HUES64 (cell line): ENCODE measurements around the gene GMDS.
A peak's percentile ranks its signal among the peaks of the same experiment; 100 is the strongest.

Source experiments
- H3K27ac ChIP-seq: 2 replicates; pipeline ENCODE4 v1.7.0; 2013; ENCODE audit warnings: low read depth, low read length, inconsistent platforms
- H3K27me3 ChIP-seq: 2 replicates; pipeline ENCODE4 v1.6.1; 2013; ENCODE audit warnings: mild to moderate bottlenecking, low read length; ENCODE audit not compliant: insufficient read depth
- H3K36me3 ChIP-seq: 2 replicates; pipeline ENCODE4 v1.6.1; 2013; ENCODE audit warnings: mild to moderate bottlenecking, low read length; ENCODE audit not compliant: insufficient read depth
- H3K4me1 ChIP-seq: 2 replicates; pipeline ENCODE4 v1.6.1; 2013; ENCODE audit warnings: mild to moderate bottlenecking, low read length, moderate library complexity; ENCODE audit not compliant: insufficient read depth
- H3K4me3 ChIP-seq: 2 replicates; pipeline ENCODE4 v1.5.1; 2013; ENCODE audit warnings: mild to moderate bottlenecking, low read length, moderate library complexity
- H3K9ac ChIP-seq: 2 replicates; pipeline ENCODE4 v1.6.1; 2013; ENCODE audit warnings: mild to moderate bottlenecking, low read depth, low read length
- H3K9me3 ChIP-seq: 2 replicates; pipeline ENCODE4 v1.6.1; 2013; ENCODE audit warnings: low read depth, low read length; ENCODE audit not compliant: insufficient read depth
- WGBS: fragments of 150-250, 120-280 bp; methylation state at CpG from one replicate; pipeline ENCODE4 v1.1.7; 2013; ENCODE audit warnings: missing lambda C conversion rate; 5-methylcytosine and 5-hydroxymethylcytosine counted together

GMDS gene

DNA sequence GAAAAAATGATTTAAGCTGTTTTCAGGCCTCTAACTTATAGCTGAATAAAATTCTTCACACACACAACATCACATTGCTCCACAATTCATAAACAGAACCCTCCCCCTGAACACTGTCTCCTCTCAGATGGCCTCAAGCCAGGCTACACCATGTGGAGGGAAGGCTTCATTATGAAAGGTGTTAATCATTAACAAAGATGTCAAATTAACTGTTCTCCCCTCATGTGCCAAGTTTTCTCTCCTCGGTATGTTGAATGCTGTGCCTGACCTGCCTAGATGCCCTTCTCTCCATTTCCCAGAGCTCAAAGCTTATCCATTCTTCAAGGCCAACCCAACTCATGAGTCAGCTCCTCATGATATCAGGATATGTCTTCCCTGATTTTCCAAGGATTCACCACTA is 210.4 kb downstream of the GMDS start:
- H3K4me1 ChIP-seq = peaks cover 10% of the 10 kb centered on the region
- H3K4me3 ChIP-seq = no peak overlapping the region
- no peaks in the 10 kb centered on the region for H3K27me3 ChIP-seq
- no peaks in the 10 kb centered on the region for H3K9me3 ChIP-seq
- H3K27ac ChIP-seq = no peak overlapping the region
- no peak overlapping the region for H3K9ac ChIP-seq
- 87% methylated on average over 1 of the region's 1 CpG for WGBS
- H3K36me3 ChIP-seq = no peaks in the 10 kb centered on the region

GRCh38 chr6:2034256-2034655 is 211.1 kb downstream of the GMDS start:
- Histone ChIP-seq H3K27me3 (no peaks in the 10 kb centered on the region), H3K4me1 (peaks cover 10% of the 10 kb centered on the region), H3K9ac (no peak overlapping the region), H3K4me3 (no peak overlapping the region), H3K9me3 (no peaks in the 10 kb centered on the region), H3K36me3 (no peaks in the 10 kb centered on the region), H3K27ac (no peak overlapping the region)
- 95% methylated on average over 6 of the region's 6 CpGs for WGBS

DNA sequence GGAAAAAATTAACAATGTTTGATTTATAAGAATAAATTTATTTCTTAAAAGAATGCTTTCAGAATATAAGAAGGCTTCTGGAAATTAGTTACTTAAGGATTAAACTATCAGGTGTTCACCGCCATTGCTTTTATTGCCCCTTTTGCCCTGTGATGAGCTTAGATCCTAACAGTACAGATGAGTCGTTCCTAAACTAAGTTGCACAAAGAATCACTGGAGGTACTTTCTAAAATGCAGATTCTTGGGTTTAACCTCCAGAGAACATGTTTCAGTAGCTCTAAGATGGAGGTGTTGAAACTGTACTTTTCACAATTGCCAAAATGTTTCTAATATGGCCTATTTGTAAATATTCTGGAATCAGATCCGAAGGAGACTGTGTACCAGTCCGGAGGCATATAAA is 211.9 kb downstream of the GMDS start:
- Histone ChIP-seq H3K9ac (no peak overlapping the region), H3K36me3 (no peaks in the 10 kb centered on the region), H3K27me3 (no peaks in the 10 kb centered on the region), H3K4me3 (no peak overlapping the region), H3K4me1 (peaks cover 10% of the 10 kb centered on the region), H3K27ac (no peak overlapping the region), H3K9me3 (no peaks in the 10 kb centered on the region)
- WGBS = 92% methylated on average over 3 of the region's 4 CpGs

- no peaks in the 10 kb centered on the region for H3K9me3 ChIP-seq
These were observed 214.6 kb downstream of the GMDS start for GRCh38 chr6:2030682-2031244.

GRCh38 chr6:2029952-2030351 is 215.5 kb downstream of the GMDS start:
- Histone ChIP-seq H3K4me1 (peaks cover 10% of the 10 kb centered on the region), H3K9ac (no peak overlapping the region), H3K9me3 (no peaks in the 10 kb centered on the region), H3K4me3 (no peak overlapping the region), H3K36me3 (no peaks in the 10 kb centered on the region), H3K27ac (no peak overlapping the region), H3K27me3 (no peaks in the 10 kb centered on the region)
- WGBS = 95% methylated on average over 2 of the region's 3 CpGs

More at GRCh38 chr6:2030682-2031244, 214.6 kb downstream of the GMDS start:
- H3K4me1 ChIP-seq = peaks cover 10% of the 10 kb centered on the region
- WGBS = 75% methylated on average over 7 of the region's 7 CpGs
- H3K9ac ChIP-seq = 0 out of 2 replicates have a peak overlapping the region, but pooled peaks have one; percentile 17
- H3K36me3 ChIP-seq = no peaks in the 10 kb centered on the region
- H3K4me3 ChIP-seq = no peak overlapping the region
- no peak overlapping the region; the same call in 1 of the 2 replicates for H3K27ac ChIP-seq
- H3K27me3 ChIP-seq = no peaks in the 10 kb centered on the region

GRCh38 chr6:2029130-2029794 is 216.1 kb downstream of the GMDS start:
- Histone ChIP-seq H3K4me3 (no peak overlapping the region), H3K27me3 (no peaks in the 10 kb centered on the region), H3K4me1 (peaks cover 10% of the 10 kb centered on the region), H3K9ac (no peak overlapping the region), H3K36me3 (no peaks in the 10 kb centered on the region), H3K9me3 (no peaks in the 10 kb centered on the region), H3K27ac (no peak overlapping the region)
- 94% methylated on average over 1 of the region's 1 CpG for WGBS

DNA sequence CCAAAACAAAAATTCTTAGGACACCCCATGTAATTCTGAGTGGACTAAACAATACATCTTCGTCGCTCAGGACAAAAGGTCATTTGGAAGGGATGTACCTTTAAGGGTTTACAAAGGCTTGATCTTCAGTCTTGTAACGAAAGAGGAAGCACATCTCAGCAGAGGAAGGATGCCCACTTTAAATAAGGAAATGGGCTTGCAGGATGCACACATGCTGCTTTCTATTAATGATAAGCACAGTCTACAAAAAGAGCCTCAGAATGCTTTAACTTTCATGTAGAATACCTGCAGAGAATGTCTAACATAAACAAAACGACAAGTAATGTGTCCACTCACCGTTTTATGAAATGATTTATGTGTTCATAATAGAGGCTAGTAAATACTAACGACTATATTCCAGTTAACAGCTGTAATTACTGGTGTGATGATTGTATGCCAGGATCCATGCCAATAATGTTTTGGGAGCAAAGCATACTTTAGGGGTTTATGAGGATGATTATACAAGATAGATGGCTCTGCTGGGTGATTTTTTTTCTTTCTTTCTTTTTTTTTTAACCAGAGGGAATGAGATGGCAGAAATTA is 216.9 kb downstream of the GMDS start:
- no peaks in the 10 kb centered on the region for H3K27me3 ChIP-seq

DNA sequence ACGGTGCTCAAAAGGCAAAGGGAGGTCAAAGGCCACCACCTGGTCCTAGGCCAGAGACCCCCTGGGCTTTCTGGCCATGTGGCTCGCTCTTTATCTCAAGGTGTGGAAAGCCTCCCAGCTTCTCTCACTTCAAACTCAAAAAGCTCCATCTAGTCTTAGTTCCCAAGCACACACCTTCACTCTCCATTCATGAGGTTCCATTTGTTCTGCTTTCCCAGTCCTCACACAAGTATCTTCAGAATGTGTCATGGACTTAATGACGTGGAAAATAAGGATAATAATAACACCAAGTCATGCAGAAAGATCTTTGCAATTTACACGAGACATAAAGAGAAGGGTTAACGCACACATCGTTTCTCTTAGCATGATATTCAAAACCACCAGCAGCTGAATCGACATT is 219.3 kb downstream of the GMDS start:
- no peaks in the 10 kb centered on the region for H3K9me3 ChIP-seq
- no peak overlapping the region for H3K27ac ChIP-seq
- peaks cover 16% of the 10 kb centered on the region for H3K4me1 ChIP-seq
- 88% methylated on average over 7 of the region's 7 CpGs for WGBS
- H3K36me3 ChIP-seq = no peaks in the 10 kb centered on the region
- no peak overlapping the region for H3K9ac ChIP-seq
- H3K27me3 ChIP-seq = no peaks in the 10 kb centered on the region
- H3K4me3 ChIP-seq = no peak overlapping the region

More for the DNA sequence above, 216.9 kb downstream of the GMDS start:
- peaks cover 10% of the 10 kb centered on the region for H3K4me1 ChIP-seq
- 94% methylated on average over 6 of the region's 6 CpGs for WGBS
- H3K9ac ChIP-seq = no peak overlapping the region
- no peak overlapping the region for H3K4me3 ChIP-seq
- no peaks in the 10 kb centered on the region for H3K36me3 ChIP-seq
- no peak overlapping the region for H3K27ac ChIP-seq
- no peaks in the 10 kb centered on the region for H3K9me3 ChIP-seq

- 91% methylated on average over 4 of the region's 4 CpGs for WGBS
These were observed 223.7 kb downstream of the GMDS start for GRCh38 chr6:2021713-2022125.

DNA sequence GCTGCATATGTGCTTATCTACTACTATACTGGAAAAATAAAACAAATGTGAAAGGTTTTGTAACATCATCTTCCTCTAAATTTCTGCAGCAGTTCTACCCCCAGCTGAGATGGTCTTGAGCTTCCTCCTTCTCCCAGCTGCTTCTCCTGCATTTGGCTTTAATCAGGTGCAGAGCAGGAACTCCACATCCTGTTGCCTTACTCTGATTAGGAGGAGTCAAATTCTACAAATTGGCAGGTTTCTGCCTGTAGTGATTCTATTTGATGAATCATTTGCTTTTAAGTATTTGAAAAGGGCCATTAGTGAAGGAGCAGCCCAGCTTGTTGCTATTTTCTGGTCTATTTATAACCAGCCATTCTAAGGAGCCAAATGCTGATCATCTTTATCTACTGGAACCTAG is 224.5 kb downstream of the GMDS start:
- H3K4me1 ChIP-seq = peaks cover 18% of the 10 kb centered on the region
- no peaks in the 10 kb centered on the region for H3K36me3 ChIP-seq
- H3K27me3 ChIP-seq = no peaks in the 10 kb centered on the region
- H3K27ac ChIP-seq = no peak overlapping the region
- no peak overlapping the region for H3K9ac ChIP-seq
- H3K9me3 ChIP-seq = no peaks in the 10 kb centered on the region
- no peak overlapping the region for H3K4me3 ChIP-seq

More at GRCh38 chr6:2021713-2022125, 223.7 kb downstream of the GMDS start:
- no peaks in the 10 kb centered on the region for H3K27me3 ChIP-seq
- peaks cover 18% of the 10 kb centered on the region for H3K4me1 ChIP-seq
- no peaks in the 10 kb centered on the region for H3K9me3 ChIP-seq
- no peak overlapping the region for H3K4me3 ChIP-seq
- no peak overlapping the region for H3K9ac ChIP-seq
- H3K36me3 ChIP-seq = no peaks in the 10 kb centered on the region
- H3K27ac ChIP-seq = no peak overlapping the region

DNA sequence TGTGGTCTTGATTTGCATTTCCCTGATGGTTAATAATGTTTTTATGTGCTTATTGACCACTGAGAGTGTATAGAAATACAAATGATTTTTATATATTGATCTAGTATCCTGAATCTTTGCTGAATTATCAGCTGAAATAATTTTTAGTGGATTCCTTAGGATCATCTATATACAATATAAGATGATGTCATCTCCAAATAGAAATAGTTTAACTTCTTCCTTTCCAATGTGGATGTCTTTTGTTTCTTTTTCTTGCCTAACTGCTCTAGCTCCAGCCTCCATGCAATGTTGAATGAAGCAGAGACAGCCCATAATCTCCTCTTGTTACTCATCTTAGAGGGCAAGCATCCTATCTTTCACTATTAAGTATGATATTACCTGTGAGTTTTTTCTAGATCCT is 226.4 kb downstream of the GMDS start:
- peaks cover 18% of the 10 kb centered on the region for H3K4me1 ChIP-seq
- H3K9me3 ChIP-seq = no peaks in the 10 kb centered on the region
- H3K4me3 ChIP-seq = no peak overlapping the region
- H3K9ac ChIP-seq = no peak overlapping the region
- no peaks in the 10 kb centered on the region for H3K27me3 ChIP-seq
- H3K27ac ChIP-seq = no peak overlapping the region
- H3K36me3 ChIP-seq = no peaks in the 10 kb centered on the region
